Stimulated activated effector memory CD8-positive, alpha-beta T cell treated with anti-CD3 and anti-CD28 coated beads, Interleukin-12 subunit alpha, Interleukin-12 subunit beta, amount 100 ng/mL, for 72 hours (primary cell): ENCODE results near the gene AGMO.

Source experiments
- ATAC-seq: fragments of 150-1000 bp; cut with Tn5 transposase; 2 replicates; pipeline ENCODE4 v1.10.0; 2021
- DNase-seq, 2 donors: peaks; one replicate each; pipeline ENCODE4 v3.0.0; 2021 to 2022; ENCODE audit warnings: low spot score in 2 of 2
- H3K27ac Mint-ChIP-seq: one replicate; pipeline ENCODE4 v1.8.0; 2022; ENCODE audit warnings: mild to moderate bottlenecking, mixed read lengths
- H3K36me3 Mint-ChIP-seq: one replicate; pipeline ENCODE4 v1.8.0; 2022; ENCODE audit warnings: mild to moderate bottlenecking, mixed read lengths
- H3K4me1 Mint-ChIP-seq: one replicate; pipeline ENCODE4 v1.8.0; 2022; ENCODE audit warnings: mixed read lengths
- H3K4me3 Mint-ChIP-seq: one replicate; pipeline ENCODE4 v1.8.0; 2022; ENCODE audit warnings: mild to moderate bottlenecking, mixed read lengths
- H3K9me3 Mint-ChIP-seq: one replicate; pipeline ENCODE4 v1.8.0; 2022; ENCODE audit warnings: mixed read lengths

The AGMO gene

DNA sequence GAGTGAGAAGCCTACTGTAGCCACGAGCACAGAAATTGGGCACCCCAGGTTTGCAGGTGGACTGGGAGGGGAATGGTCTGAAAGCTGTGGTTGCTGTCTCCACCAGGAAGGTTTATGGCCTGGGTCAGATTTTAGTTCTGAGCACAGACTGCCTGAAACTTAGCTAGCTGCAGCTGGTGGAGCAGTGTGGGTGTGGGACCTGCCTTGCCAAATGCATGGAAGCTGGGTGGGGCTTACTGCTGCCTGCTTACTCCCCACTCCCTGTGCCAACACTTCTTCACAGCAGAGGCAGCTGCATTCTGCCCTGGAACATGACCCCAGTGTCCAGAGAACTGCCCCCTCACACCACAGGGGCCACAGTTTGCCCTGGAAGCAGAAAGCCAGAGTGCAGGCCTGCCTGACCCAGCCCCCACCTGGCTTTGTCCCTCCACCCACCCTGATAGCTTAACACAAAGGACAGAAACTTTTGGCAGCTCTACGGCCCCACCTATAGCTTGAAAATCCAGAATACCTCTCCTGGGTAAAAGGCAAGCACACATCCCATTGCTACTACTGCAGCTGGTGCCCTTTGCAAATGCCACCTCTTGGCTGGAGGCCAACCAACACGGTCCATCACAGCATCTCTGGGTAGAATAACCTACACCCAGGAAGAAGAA is 281.6 kb downstream of the AGMO start:
- H3K4me3 Mint-ChIP-seq, result no peak overlapping the region
- peaks cover 19% of the 10 kb centered on the region for H3K9me3 Mint-ChIP-seq
- no peaks in the 10 kb centered on the region for H3K36me3 Mint-ChIP-seq
- ATAC-seq (no peak), DNase-seq (no peak)
- no peak overlapping the region for H3K27ac Mint-ChIP-seq
- no peaks in the 10 kb centered on the region for H3K4me1 Mint-ChIP-seq

DNA sequence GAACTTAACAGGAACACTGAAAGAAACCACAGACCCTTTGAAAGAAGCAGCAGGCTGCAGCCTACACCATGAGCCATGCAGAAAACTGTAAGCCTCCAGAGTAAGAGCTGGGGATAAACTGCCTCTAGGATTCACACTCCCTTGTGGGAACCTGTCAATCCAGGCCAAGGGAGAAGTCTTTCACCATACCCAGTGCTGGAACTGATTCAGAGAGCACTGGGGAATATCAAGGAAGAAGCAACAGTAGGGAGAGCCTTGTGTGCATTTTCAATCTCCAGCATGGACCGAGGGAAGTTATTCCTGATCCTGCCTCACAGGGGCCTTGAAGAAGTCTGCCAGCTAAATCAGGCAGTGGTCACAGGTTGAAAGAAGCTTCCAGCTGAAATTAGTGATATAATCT is 282.2 kb downstream of the AGMO start:
- H3K4me3 Mint-ChIP-seq, result no peak overlapping the region
- H3K36me3 Mint-ChIP-seq, result no peaks in the 10 kb centered on the region
- H3K4me1 Mint-ChIP-seq, result no peaks in the 10 kb centered on the region
- ATAC-seq (no peak), DNase-seq (no peak)
- no peak overlapping the region for H3K27ac Mint-ChIP-seq
- peaks cover 18% of the 10 kb centered on the region for H3K9me3 Mint-ChIP-seq

DNA sequence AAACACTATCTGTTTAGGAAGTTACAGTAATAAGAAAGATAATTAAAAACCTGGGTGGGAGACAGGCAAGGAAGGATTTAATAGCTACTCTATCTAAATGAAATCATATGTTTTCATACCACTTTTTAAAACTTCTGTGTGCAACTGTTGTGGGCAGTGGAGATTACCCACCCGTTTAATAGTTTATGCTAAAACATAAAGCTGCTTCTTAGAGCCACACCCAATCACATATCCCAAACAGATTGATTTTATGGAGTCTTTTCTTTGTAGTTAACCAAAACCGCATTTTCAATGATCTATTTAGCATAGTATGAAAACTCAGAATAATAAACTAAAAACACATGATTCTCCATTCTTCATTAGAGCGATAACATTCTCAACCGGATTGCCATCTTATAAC is 304.1 kb downstream of the AGMO start:
- DNase-seq (no peak), ATAC-seq (no peak)
- no peaks in the 10 kb centered on the region for H3K36me3 Mint-ChIP-seq
- no peaks in the 10 kb centered on the region for H3K4me1 Mint-ChIP-seq
- H3K27ac Mint-ChIP-seq, result no peak overlapping the region
- H3K9me3 Mint-ChIP-seq, result peaks cover 36% of the 10 kb centered on the region
- no peak overlapping the region for H3K4me3 Mint-ChIP-seq

DNA sequence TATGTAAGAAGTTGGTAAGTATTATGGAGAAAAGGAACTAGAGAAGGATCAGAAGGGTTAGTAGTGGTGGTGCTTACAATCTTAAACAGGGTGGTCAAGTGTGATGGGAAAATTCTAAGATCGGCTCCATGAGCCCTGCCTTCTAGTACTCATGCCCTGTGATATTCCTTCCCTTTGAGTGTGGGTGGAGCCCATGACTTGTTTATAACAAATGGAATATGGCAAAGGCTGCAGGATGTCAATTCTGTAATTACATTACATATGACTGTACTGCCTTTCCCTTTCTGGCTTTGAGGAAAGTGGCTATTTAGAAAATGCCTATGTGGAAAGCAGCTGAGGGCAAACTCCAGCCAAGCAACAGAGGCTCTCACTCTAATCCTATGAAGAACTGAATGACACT is 309.6 kb downstream of the AGMO start:
- DNase-seq (no peak), ATAC-seq (no peak)
- Mint-ChIP-seq H3K9me3 (peaks cover 26% of the 10 kb centered on the region), H3K4me1 (no peaks in the 10 kb centered on the region), H3K4me3 (no peak overlapping the region), H3K27ac (no peak overlapping the region), H3K36me3 (no peaks in the 10 kb centered on the region)

DNA sequence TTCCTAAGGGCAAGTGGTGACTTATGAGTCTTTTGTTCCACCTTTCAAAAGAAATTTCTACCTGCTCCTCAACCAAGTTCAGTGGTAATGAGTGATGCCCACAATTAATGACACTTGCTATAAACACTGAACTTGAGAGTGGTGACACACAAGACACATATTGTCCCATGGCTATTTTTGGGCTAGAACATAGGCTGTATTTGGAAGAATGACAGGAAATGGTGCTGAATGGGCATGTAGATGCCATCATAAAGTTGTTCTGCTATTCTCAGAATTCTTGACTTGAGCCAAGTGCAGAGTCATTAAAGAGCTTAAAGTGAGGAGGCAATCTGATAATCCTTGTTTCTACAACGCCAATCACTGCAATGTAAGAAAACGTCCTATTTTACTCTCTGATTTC is 313.3 kb downstream of the AGMO start:
- Mint-ChIP-seq H3K4me1 (no peaks in the 10 kb centered on the region), H3K4me3 (no peak overlapping the region)

DNA sequence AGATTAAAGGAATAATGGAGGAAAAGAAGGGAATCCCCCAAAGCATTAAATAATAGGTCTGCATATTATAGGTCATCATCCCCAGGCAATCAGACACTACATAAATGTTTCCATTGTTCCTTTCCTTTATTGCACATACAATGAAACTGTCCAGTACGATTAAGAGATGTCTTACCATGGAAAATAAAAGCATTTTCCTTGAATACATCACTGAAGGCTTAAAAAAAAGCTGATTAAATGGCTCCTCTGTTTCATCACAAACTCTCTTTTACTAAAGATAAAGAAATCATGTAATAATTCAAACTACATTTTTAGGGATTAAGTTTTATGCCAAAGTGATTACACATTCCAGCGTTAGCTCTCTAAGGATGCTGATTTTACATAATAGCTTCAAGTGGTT is 316.0 kb downstream of the AGMO start:
- no peak overlapping the region for H3K4me3 Mint-ChIP-seq
- H3K27ac Mint-ChIP-seq, result no peak overlapping the region
- ATAC-seq, result no peak
- peaks cover 10% of the 10 kb centered on the region for H3K9me3 Mint-ChIP-seq
- no peak for DNase-seq
- H3K4me1 Mint-ChIP-seq, result no peaks in the 10 kb centered on the region
- H3K36me3 Mint-ChIP-seq, result no peaks in the 10 kb centered on the region

More for the DNA sequence above, 313.3 kb downstream of the AGMO start:
- H3K9me3 Mint-ChIP-seq, result peaks cover 18% of the 10 kb centered on the region
- H3K27ac Mint-ChIP-seq, result no peak overlapping the region
- ATAC-seq (no peak), DNase-seq (no peak)
- H3K36me3 Mint-ChIP-seq, result no peaks in the 10 kb centered on the region

DNA sequence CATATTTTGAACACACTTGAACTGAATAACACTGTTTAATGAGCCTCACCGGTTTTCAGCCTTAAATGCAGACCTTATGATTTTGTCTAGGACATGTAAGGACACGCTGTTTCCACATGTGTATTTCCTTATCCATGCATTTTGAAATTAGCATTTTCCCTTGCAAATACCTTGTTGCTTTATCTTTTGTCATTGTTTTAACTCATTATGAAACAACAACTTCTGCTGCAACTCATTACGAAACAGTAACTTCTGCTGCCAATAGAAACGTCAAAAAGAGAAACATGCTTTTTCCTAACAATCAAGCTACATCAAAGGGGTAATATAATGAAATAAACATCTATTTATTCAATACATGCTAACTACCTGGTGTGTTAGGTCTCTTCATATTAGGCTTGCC is 322.0 kb downstream of the AGMO start:
- ATAC-seq (no peak), DNase-seq (no peak)
- no peak overlapping the region for H3K4me3 Mint-ChIP-seq
- no peak overlapping the region for H3K27ac Mint-ChIP-seq
- peaks cover 10% of the 10 kb centered on the region for H3K9me3 Mint-ChIP-seq
- no peaks in the 10 kb centered on the region for H3K4me1 Mint-ChIP-seq
- H3K36me3 Mint-ChIP-seq, result no peaks in the 10 kb centered on the region

DNA sequence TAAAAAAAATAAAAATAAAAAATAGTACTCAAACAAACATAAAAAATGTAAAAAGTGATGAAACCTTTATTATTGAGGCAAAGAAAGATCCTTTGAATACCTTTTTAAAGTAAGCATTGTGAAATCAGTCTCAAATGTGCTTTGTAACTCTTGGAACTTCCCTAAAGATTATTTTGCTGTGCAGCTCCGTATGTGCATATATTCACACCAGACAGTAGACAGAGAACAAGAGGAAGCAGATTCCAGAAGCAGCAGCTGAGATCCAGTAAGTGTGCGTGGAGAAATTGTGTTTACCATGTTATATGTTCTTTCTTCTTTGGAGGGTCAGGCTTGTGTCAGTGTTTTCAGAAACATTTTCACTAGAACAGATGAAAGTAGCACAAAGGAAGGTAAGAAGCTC is 324.9 kb downstream of the AGMO start:
- peaks cover 18% of the 10 kb centered on the region for H3K9me3 Mint-ChIP-seq
- H3K4me3 Mint-ChIP-seq, result no peak overlapping the region
- H3K27ac Mint-ChIP-seq, result no peak overlapping the region
- ATAC-seq (no peak), DNase-seq (no peak)
- H3K36me3 Mint-ChIP-seq, result no peaks in the 10 kb centered on the region
- H3K4me1 Mint-ChIP-seq, result no peaks in the 10 kb centered on the region

DNA sequence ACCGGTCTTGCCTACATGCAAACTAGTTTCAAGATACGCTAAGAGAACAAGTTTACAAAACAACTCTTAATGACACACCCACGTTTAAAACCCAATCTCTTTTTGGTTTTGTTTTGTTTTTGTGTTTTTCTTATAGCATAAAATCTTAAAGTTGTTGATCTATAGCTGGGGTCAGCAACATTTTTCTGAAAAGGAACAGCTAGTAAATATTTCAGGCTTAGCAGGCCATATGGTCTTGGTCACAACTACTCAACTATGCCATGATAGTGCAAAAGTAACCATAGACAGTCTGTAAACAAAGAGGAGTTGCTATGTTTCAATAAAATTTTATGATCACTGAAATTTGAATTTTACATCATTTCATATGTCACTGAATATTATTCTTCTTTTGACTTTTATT is 327.4 kb downstream of the AGMO start:
- Mint-ChIP-seq H3K36me3 (no peaks in the 10 kb centered on the region), H3K4me3 (no peak overlapping the region), H3K4me1 (no peaks in the 10 kb centered on the region), H3K27ac (no peak overlapping the region), H3K9me3 (peaks cover 18% of the 10 kb centered on the region)
- ATAC-seq (no peak), DNase-seq (no peak)

DNA sequence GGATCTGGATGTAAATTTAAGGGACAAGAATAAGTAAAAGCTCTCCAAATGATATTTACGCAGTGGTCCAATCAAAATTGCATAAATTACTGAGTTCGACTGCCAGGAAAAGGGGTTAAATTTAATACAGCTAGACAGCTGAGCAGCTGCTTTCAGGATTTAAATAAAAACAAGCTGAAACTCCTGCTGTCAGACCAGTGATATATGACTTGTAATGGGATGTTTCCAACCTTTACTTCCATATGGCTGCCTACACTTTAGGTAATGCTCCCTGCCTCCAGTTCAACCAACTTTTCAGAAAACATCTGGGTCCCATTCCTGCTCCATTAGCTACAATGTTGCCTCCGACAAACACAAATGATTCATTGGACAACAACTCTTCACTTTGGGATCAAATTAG is 333.0 kb downstream of the AGMO start:
- H3K36me3 Mint-ChIP-seq, result no peaks in the 10 kb centered on the region
- peaks cover 22% of the 10 kb centered on the region for H3K9me3 Mint-ChIP-seq
- ATAC-seq, result no peak

DNA sequence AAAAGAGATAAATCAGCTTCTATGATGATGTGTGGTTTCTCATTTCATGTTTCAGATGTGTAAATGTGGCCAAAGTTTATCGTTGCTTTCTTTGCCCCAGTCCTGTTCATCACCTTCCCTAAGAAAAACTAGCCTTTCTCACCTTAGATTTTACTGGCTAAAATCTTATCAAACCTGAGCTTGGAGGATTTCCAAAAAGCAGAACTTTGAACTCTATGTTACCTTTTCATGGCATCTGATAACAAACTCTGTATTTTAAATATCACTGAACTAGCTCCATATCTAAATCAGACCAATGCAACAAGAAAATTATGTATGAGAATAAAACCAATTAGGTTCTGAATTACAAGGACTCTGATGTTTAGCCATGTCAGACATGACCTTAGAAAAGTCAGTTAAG is 335.8 kb downstream of the AGMO start:
- Mint-ChIP-seq H3K4me1 (no peaks in the 10 kb centered on the region), H3K4me3 (no peak overlapping the region), H3K36me3 (no peaks in the 10 kb centered on the region), H3K27ac (no peak overlapping the region), H3K9me3 (peaks cover 16% of the 10 kb centered on the region)
- no peak for DNase-seq
- no peak for ATAC-seq

More for the DNA sequence above, 333.0 kb downstream of the AGMO start:
- no peaks in the 10 kb centered on the region for H3K4me1 Mint-ChIP-seq
- H3K4me3 Mint-ChIP-seq, result no peak overlapping the region
- H3K27ac Mint-ChIP-seq, result no peak overlapping the region
- DNase-seq, result no peak

DNA sequence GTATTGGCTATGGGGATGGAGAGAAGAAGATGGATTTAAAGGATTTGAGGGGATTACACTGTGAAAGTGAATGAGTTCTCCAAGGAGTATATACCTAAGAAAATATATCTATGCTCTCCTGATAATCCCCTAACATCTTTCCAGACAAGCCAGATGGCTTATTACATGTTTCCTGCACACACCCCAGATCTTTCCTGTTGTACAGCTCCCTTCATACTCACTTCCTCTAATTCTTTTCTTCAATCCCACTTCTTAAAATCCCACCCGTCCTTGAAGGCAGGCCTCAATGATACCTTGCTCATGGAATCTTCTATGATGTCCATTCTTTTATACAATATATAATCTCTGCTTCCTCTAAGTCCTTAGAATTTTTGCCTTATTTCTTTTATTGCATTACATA is 342.1 kb downstream of the AGMO start:
- H3K36me3 Mint-ChIP-seq, result no peaks in the 10 kb centered on the region
- no peak overlapping the region for H3K27ac Mint-ChIP-seq
- no peak overlapping the region for H3K4me3 Mint-ChIP-seq
- ATAC-seq (no peak), DNase-seq (no peak)
- H3K9me3 Mint-ChIP-seq, result peaks cover 9% of the 10 kb centered on the region
- H3K4me1 Mint-ChIP-seq, result no peaks in the 10 kb centered on the region

DNA sequence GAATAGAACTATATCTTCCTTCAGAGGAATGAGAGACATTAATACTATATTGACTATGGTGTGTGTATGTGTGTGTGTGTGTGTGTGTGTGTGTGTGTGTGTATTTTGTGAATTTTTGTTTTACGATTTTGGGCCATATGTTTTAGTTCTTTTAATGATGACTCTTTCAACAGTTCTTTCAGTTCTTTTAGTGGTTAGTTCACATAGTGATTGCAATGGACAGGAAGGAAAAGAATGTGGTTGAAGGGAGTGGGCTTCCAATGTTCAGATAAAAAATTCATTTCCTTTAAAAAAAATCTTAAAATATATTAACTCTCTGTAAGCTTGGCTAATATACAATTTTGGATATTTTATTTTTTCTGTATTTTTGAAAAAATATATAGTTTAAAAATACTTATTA is 343.6 kb downstream of the AGMO start:
- H3K36me3 Mint-ChIP-seq, result no peaks in the 10 kb centered on the region
- ATAC-seq (no peak), DNase-seq (no peak)
- H3K4me1 Mint-ChIP-seq, result no peaks in the 10 kb centered on the region
- peaks cover 9% of the 10 kb centered on the region for H3K9me3 Mint-ChIP-seq
- no peak overlapping the region for H3K27ac Mint-ChIP-seq
- H3K4me3 Mint-ChIP-seq, result no peak overlapping the region

DNA sequence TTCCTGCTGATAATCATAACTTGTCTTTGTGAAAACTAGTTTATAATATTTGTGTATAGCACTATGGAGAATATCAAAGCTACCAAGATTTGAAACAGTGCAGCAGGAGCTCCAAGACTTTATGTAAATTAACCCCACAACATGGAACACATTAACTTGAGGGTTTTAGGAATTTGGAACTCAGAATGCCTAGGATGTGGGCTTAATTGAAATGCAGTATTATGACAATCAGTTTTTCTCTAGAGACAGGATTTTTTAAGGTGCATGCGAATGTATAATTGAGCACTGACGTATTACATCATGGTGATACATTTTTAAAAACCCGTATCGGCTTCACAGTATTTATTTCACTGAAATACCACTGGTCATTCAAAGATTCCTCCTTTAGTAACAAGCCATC is 346.2 kb downstream of the AGMO start:
- peaks cover 9% of the 10 kb centered on the region for H3K9me3 Mint-ChIP-seq
- no peaks in the 10 kb centered on the region for H3K36me3 Mint-ChIP-seq
- no peak overlapping the region for H3K27ac Mint-ChIP-seq
- H3K4me3 Mint-ChIP-seq, result no peak overlapping the region
- no peak for DNase-seq
- ATAC-seq, result no peak
- H3K4me1 Mint-ChIP-seq, result no peaks in the 10 kb centered on the region

DNA sequence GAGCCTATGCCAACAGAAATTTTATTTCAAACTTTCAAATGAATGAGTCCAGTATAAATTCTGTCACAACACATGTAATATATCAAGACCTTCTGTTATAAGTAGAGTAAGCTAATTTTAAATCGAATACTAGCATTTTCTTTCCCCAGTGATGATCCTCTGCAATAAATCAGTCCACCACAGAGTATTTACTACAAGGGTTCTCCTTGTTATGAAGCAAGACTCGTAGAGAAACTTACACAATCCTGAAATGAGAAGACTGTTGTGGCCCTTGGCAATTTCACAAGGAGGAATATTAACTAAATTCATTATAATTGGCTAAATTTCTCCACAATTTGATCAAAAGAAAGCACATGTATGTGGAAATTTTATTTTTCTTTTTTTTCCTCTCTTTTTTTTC is 346.8 kb downstream of the AGMO start:
- ATAC-seq (no peak), DNase-seq (no peak)
- no peaks in the 10 kb centered on the region for H3K4me1 Mint-ChIP-seq
- no peak overlapping the region for H3K27ac Mint-ChIP-seq
- no peaks in the 10 kb centered on the region for H3K36me3 Mint-ChIP-seq
- H3K9me3 Mint-ChIP-seq, result peaks cover 9% of the 10 kb centered on the region
- H3K4me3 Mint-ChIP-seq, result no peak overlapping the region

DNA sequence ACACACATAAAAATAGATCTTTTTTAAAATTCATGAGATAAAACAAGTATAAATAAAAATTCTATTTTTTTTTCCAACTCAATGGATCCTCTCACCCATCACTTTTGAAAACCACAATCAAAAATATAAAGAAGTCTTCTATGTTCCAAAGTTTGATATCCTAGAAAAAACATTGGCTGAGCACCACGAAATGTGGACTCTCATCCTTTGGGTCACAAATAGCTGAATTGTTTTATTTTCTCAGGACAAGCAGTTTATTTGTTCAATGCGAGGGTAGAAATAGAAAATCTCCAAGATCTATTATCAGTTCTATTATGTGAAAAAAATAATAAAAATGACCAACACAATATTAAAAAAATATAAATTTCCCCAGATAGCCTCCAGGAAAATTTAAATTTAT is 348.7 kb downstream of the AGMO start:
- DNase-seq (no peak), ATAC-seq (no peak)
- no peaks in the 10 kb centered on the region for H3K36me3 Mint-ChIP-seq
- peaks cover 6% of the 10 kb centered on the region for H3K9me3 Mint-ChIP-seq
- no peak overlapping the region for H3K4me3 Mint-ChIP-seq
- H3K27ac Mint-ChIP-seq, result no peak overlapping the region
- H3K4me1 Mint-ChIP-seq, result no peaks in the 10 kb centered on the region

DNA sequence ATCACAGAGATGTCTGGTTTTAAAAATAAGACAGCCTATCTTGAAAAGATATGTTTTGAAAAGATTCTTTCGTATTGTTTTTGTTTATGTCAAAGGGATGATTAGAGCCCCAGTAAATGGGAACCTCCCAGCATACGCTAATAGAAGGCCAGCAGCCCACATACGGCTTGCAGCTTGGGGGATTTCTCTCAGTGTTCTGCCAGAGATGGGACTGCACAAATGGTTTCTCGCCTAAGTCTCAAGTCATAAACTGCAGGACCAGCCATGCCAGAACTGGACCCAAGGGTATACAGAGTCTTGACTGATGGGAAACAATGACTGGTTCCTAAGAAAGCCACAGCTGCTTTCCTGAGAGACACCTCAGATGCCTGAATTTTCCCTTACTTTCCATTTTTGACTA is 352.4 kb downstream of the AGMO start:
- Mint-ChIP-seq H3K9me3 (no peaks in the 10 kb centered on the region), H3K4me3 (no peak overlapping the region), H3K4me1 (no peaks in the 10 kb centered on the region), H3K27ac (no peak overlapping the region), H3K36me3 (no peaks in the 10 kb centered on the region)
- ATAC-seq, result no peak
- DNase-seq, result no peak
